ENCODE data around the gene POLL. TPM values are rescaled to one million over a fixed set of nuclear protein-coding genes. Genes with fewer than 3 reads are reported as not detected.
A peak's percentile ranks its signal among the peaks of the same experiment; 100 is the strongest.

POLL gene
- total and polyA plus RNA-seq, 11 donors: 12.3 to 21.6 (median 17.7) TPM

DNA sequence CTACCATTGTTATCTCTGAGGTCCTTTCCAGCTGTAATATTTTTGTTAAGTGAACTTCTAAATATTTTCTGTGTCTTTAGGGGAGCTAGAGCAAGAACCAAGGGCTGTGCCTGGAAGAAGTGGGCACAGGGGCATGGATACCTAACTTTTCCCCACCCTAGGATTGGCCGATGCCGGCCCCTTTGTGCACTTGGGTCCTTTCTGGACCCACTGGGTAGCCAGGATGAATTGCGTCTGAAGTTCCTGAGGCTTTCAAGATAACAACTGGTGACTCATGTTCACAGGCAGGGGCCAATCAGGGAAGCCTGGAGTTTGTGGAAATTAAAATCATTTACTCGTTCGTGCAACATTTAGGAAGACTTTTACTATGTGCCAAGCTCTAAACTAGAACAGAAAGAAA is 822 bp upstream of the POLL start:
- no peak for ATAC-seq
- peak overlapping the region in 10 of 12 donors; percentile 70 to 98 (median 82) for H3K4me3 ChIP-seq
- intact Hi-C loops (cut with DNase I): loop anchor here in 2 of 10 donors (5.0 kb wide), 2 partner anchors 237 to 537 kb away; partner anchors contain the start of gene BTRC (in 1 of the 2)

DNA sequence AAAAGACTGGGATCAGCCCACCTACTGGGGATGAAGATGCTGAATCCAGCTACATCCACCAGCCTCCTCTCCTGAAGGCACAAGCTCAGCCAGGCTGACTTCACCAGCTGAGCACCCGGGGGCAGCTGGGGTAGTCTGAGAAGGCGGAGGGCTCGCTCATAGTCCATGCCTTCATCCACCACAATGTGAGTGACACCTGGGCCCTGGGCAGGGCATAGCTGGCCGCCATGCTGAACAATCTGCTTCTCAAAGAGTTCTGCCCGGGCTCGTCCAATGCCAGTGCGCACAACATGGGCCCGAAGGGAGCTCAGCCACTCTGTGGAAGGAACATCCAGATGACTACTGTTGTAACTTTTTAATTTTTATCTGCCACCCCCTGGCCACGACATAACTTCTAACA is 2.2 kb downstream of the POLL start:
- H3K4me3 ChIP-seq: no peak overlapping the region
- no peaks in the 10 kb centered on the region for H3K27me3 ChIP-seq
- 89 to 98% (median 96%) methylated on average over 9 of the region's 9 CpGs for WGBS, 4 donors
- TF ChIP-seq, protein P1, sequence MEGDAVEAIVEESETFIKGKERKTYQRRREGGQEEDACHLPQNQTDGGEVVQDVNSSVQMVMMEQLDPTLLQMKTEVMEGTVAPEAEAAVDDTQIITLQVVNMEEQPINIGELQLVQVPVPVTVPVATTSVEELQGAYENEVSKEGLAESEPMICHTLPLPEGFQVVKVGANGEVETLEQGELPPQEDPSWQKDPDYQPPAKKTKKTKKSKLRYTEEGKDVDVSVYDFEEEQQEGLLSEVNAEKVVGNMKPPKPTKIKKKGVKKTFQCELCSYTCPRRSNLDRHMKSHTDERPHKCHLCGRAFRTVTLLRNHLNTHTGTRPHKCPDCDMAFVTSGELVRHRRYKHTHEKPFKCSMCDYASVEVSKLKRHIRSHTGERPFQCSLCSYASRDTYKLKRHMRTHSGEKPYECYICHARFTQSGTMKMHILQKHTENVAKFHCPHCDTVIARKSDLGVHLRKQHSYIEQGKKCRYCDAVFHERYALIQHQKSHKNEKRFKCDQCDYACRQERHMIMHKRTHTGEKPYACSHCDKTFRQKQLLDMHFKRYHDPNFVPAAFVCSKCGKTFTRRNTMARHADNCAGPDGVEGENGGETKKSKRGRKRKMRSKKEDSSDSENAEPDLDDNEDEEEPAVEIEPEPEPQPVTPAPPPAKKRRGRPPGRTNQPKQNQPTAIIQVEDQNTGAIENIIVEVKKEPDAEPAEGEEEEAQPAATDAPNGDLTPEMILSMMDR (IDR thresholded peaks at IDR 0.05): no peak
- TF ChIP-seq POLR2A (IDR thresholded peaks at IDR 0.05): no peak
- no peaks in the 10 kb centered on the region for H3K9me3 ChIP-seq
- peaks cover 0 to 50% (median 43%) of the 10 kb centered on the region in 9 donors for H3K36me3 ChIP-seq
- peaks cover 0 to 26% (median 18%) of the 10 kb centered on the region in 12 donors for H3K4me1 ChIP-seq
- intact Hi-C loops (cut with DNase I): loop anchor here in 2 of 10 donors (5.0 kb wide), 2 partner anchors 234 to 534 kb away; partner anchors contain the start of gene BTRC (in 1 of the 2)
- ATAC-seq (no peak), DNase-seq (peak in 1 of 5 donors; percentile 39)
- H3K27ac ChIP-seq: no peak overlapping the region

More for the DNA sequence above, 822 bp upstream of the POLL start:
- Histone ChIP-seq H3K27me3 (no peaks in the 10 kb centered on the region), H3K27ac (no peak overlapping the region), H3K9me3 (no peaks in the 10 kb centered on the region), H3K36me3 (peaks cover 0 to 22% (median 15%) of the 10 kb centered on the region in 9 donors), H3K4me1 (peaks cover 0 to 33% (median 18%) of the 10 kb centered on the region in 12 donors)
- TF ChIP-seq, protein P1 (IDR thresholded peaks at IDR 0.05): no peak
- no peak for TF ChIP-seq POLR2A (IDR thresholded peaks at IDR 0.05)
- WGBS, 4 donors: 51 to 60% (median 53%) methylated on average over 5 of the region's 5 CpGs
- no peak for DNase-seq

DNA sequence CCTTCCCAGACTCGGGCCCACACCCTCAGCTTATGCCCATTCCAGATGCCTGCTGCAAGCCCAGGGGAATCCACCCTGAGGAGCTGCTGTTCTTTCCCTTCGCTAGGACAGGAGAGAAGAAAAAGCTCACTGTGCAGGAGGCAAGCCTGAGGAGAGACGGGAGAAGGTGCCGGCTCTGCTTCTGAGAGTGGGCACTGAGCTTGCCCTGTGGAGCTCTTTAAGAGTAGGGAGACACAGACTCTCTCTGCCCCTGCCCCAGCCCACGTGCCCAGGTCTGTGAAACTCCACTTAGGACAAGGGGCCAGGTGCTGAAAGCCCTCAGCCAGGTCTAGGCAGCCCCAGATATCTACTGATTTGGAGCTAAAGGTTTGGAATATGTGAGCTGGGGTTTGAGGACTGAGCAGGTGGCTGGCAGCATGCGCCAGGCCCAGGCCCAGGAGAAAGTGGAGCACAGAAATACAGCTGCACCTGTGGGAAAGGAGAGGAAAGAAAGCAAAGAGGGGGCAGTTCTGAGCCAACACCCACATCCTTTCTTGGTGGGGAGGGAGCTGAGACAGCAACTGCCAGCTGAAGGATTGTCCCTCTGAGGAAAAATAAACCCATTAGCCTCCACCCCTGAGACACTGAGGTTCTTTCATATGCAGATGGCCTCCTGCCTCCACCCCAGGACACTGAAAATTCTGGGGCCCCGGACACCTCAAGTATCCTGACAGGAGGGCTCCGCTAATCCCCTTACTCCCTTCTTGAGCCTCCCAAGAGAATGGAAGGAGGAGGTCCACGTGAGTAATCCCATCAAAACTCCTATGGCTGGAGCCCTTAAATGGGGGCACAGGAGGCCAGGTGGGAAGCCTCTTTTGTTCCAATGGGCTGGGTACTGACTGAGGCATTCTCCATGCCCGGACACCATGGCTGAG is 7.3 kb downstream of the POLL start:
- H3K36me3 ChIP-seq: peaks cover 0 to 81% (median 65%) of the 10 kb centered on the region in 9 donors
- no peaks in the 10 kb centered on the region for H3K4me1 ChIP-seq
- H3K4me3 ChIP-seq: no peak overlapping the region
- H3K27me3 ChIP-seq: no peaks in the 10 kb centered on the region
- TF ChIP-seq POLR2A (IDR thresholded peaks at IDR 0.05): no peak
- TF ChIP-seq, protein P1 (IDR thresholded peaks at IDR 0.05): no peak
- H3K27ac ChIP-seq: no peak overlapping the region
- no peaks in the 10 kb centered on the region for H3K9me3 ChIP-seq
- DNase-seq: no peak
- ATAC-seq: no peak
- intact Hi-C loops (cut with DNase I): no loop called here
- WGBS, 4 donors: 75 to 89% (median 83%) methylated on average over 6 to 10 of the region's 10 CpGs

DNA sequence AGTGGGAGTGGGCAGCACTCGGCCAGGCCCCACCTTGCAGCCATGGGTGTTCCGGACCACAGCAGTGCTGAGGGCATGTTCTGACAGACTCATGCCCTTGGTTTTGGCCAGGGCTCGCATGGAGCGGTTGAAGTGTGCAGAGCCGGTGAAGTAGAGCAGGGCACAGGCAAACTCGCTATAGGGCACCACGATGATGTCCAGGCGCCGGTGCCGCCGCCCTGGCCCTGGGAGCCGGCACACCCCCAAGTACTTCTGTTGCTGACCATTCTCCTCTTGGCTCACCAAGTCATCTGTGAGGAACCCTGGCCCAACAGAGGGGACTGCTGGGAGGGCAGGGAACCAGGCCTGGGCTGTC is 8.6 kb downstream of the POLL start:
- intact Hi-C loops (cut with DNase I): loop anchor here in 3 of 10 donors (10.0 kb wide), 2 partner anchors 285 to 305 kb away; no protein-coding TSS in a partner anchor
- WGBS, 4 donors: 92 to 97% (median 97%) methylated on average over 8 to 12 of the region's 12 CpGs
- Histone ChIP-seq H3K27me3 (no peaks in the 10 kb centered on the region), H3K4me1 (no peaks in the 10 kb centered on the region), H3K4me3 (no peak overlapping the region), H3K36me3 (peaks cover 0 to 71% (median 58%) of the 10 kb centered on the region in 9 donors), H3K27ac (no peak overlapping the region), H3K9me3 (no peaks in the 10 kb centered on the region)
- no peak for DNase-seq
- TF ChIP-seq, protein P1 (IDR thresholded peaks at IDR 0.05): no peak
- TF ChIP-seq POLR2A (IDR thresholded peaks at IDR 0.05): no peak
- ATAC-seq: no peak

Measured in heart left ventricle (tissue), 16 donors.